GM23338 (cell line): ENCODE measurements around the gene VAPA.

Source experiments
- CTCF ChIP-seq, 2 experiments: fragments of 200-600 bp in 1 of 2; sonication (generic) in 1 of 2; conservative IDR thresholded peaks; 2 replicates each; pipeline versions ENCODE4 v1.5.1 to v1.6.1; 2016 to 2017; ENCODE audit warnings: antibody characterized with exemption in 2 of 2, low read depth in 2 of 2, mild to moderate bottlenecking in 2 of 2, moderate library complexity in 1 of 2
- EZH2 ChIP-seq: fragments of 200-600 bp; sonication (generic); IDR thresholded peaks from one replicate; pipeline ENCODE4 v1.8.0; 2017; ENCODE audit warnings: antibody characterized with exemption, mild to moderate bottlenecking, low read depth; ENCODE audit not compliant: unreplicated experiment

GRCh38 chr18:9943311-9943710 lies 29.5 kb downstream of the VAPA start:
- TF ChIP-seq CTCF (conservative IDR thresholded peaks at IDR 0.05; ENCODE audit: low read depth in 2 of 2) = no peak
- no peak for TF ChIP-seq EZH2
